Chondrocyte (in vitro differentiated cells): ENCODE data around the gene PPHLN1. TPM values are rescaled to one million over a fixed set of nuclear protein-coding genes. Genes with fewer than 3 reads are reported as not detected.

Experiments used
- DNase-seq: peaks from one replicate; pipeline ENCODE4 v3.0.0; 2021; ENCODE audit warnings: mixed read lengths, low spot score
- H3K27ac Mint-ChIP-seq: one replicate; pipeline ENCODE4 v1.8.0; 2021; ENCODE audit warnings: mild to moderate bottlenecking, moderate library complexity, mixed read lengths; ENCODE audit not compliant: unreplicated experiment
- H3K27me3 Mint-ChIP-seq: 2 replicates; pipeline ENCODE4 v1.8.0; 2021; ENCODE audit warnings: low read depth, mixed read lengths
- H3K36me3 Mint-ChIP-seq: 2 replicates; pipeline ENCODE4 v1.8.0; 2021; ENCODE audit warnings: low read depth, mixed read lengths
- H3K4me1 Mint-ChIP-seq: 2 replicates; pipeline ENCODE4 v1.8.0; 2021; ENCODE audit warnings: low read depth, mild to moderate bottlenecking, mixed read lengths
- H3K4me3 Mint-ChIP-seq: one replicate; pipeline ENCODE4 v1.8.0; 2021; ENCODE audit warnings: mild to moderate bottlenecking, moderate library complexity, mixed read lengths; ENCODE audit not compliant: unreplicated experiment
- H3K9me3 Mint-ChIP-seq: 2 replicates; pipeline ENCODE4 v1.8.0; 2021; ENCODE audit warnings: low read depth, mixed read lengths
- total RNA-seq: library from RNA; stranded (reverse); gene quantifications from 3 replicates; pipeline ENCODE4 v1.2.1, GENCODE V29; 2021
- TF ChIP-seq, protein P1 (sequence below): fragments of 200-600 bp; sonication (generic); IDR thresholded peaks from 2 replicates; pipeline ENCODE4 v1.5.0; 2021; ENCODE audit warnings: antibody characterized with exemption, mild to moderate bottlenecking, moderate library complexity

PPHLN1 gene
- total RNA-seq, 1 donor from 2014 or later: 49.7 TPM

DNA sequence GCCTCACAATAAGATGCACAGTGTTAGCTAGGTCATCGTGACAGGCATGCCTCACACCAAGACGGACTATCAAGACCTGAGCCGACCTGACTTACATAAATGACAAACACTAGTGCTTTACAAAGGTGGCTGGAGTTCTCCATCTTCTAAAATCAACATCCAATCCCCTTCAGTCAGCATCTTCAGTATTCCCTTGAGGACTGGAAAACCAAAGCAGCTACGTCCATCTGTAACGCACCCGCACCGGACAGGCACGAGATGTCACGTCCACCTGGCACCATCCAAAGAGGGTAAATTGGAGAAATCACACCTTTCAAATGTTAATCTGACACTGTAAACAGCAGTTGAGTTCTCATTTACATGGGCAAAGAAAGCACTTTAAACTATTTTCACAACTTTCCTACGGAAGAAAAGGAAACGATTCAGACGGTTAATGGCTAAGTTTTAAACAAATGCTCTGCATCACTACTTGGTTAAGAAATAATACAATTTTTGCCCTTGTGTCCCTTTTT is 133.4 kb downstream of the PPHLN1 start:
- H3K27me3 Mint-ChIP-seq: no peaks in the 10 kb centered on the region
- DNase-seq: no peak
- no peak overlapping the region for H3K27ac Mint-ChIP-seq
- TF ChIP-seq, protein P1, sequence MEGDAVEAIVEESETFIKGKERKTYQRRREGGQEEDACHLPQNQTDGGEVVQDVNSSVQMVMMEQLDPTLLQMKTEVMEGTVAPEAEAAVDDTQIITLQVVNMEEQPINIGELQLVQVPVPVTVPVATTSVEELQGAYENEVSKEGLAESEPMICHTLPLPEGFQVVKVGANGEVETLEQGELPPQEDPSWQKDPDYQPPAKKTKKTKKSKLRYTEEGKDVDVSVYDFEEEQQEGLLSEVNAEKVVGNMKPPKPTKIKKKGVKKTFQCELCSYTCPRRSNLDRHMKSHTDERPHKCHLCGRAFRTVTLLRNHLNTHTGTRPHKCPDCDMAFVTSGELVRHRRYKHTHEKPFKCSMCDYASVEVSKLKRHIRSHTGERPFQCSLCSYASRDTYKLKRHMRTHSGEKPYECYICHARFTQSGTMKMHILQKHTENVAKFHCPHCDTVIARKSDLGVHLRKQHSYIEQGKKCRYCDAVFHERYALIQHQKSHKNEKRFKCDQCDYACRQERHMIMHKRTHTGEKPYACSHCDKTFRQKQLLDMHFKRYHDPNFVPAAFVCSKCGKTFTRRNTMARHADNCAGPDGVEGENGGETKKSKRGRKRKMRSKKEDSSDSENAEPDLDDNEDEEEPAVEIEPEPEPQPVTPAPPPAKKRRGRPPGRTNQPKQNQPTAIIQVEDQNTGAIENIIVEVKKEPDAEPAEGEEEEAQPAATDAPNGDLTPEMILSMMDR: no peak
- no peaks in the 10 kb centered on the region for H3K9me3 Mint-ChIP-seq
- H3K36me3 Mint-ChIP-seq: peaks cover 43% of the 10 kb centered on the region
- no peak overlapping the region for H3K4me3 Mint-ChIP-seq
- H3K4me1 Mint-ChIP-seq: peaks cover 5% of the 10 kb centered on the region

DNA sequence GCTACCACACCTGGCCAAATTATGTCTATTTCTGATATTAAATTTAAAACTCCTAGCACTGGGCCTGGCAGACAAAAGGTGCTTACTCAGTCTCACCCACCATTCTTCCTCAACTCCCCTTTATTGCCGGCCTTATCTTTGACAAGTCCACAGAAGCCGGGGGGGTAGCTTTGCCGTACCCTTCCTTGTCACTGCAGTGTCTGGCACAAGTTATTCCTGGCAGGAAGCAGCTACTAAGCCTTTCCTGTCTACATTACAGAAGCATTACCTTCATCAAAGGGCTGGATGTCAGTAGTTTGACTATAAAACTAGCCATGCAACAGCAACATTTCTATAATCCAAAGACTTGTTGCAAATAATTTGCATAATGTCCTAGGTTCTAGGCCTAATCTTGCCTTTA is 136.5 kb downstream of the PPHLN1 start:
- Mint-ChIP-seq H3K27ac (no peak overlapping the region), H3K36me3 (peaks cover 59% of the 10 kb centered on the region), H3K4me3 (no peak overlapping the region)

DNA sequence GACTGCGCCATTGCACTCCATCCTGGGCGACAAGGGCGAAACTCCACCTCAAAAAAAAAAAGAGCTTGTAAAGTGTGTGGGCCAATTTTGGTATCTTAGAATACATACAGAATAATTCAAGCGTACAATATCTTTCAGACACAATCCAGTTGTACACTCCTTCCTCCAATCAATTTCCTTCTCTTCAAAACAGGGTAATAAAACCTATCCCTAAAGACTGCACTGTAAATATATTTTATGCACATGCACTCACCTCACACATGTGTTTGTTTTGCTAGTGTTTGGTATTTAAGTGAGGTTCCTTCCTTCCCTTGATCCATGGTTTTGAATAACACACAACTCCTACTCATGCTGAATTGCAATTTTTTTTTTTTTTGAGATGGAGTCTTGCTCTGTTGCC is 137.7 kb downstream of the PPHLN1 start:
- H3K4me3 Mint-ChIP-seq: no peak overlapping the region
- no peaks in the 10 kb centered on the region for H3K27me3 Mint-ChIP-seq
- no peaks in the 10 kb centered on the region for H3K9me3 Mint-ChIP-seq
- no peak for DNase-seq
- peaks cover 6% of the 10 kb centered on the region for H3K4me1 Mint-ChIP-seq
- no peak overlapping the region for H3K27ac Mint-ChIP-seq
- peaks cover 50% of the 10 kb centered on the region for H3K36me3 Mint-ChIP-seq
- TF ChIP-seq, protein P1: no peak

More for the DNA sequence above, 136.5 kb downstream of the PPHLN1 start:
- no peak for DNase-seq
- H3K27me3 Mint-ChIP-seq: no peaks in the 10 kb centered on the region
- H3K4me1 Mint-ChIP-seq: peaks cover 4% of the 10 kb centered on the region
- TF ChIP-seq, protein P1: no peak
- no peaks in the 10 kb centered on the region for H3K9me3 Mint-ChIP-seq

DNA sequence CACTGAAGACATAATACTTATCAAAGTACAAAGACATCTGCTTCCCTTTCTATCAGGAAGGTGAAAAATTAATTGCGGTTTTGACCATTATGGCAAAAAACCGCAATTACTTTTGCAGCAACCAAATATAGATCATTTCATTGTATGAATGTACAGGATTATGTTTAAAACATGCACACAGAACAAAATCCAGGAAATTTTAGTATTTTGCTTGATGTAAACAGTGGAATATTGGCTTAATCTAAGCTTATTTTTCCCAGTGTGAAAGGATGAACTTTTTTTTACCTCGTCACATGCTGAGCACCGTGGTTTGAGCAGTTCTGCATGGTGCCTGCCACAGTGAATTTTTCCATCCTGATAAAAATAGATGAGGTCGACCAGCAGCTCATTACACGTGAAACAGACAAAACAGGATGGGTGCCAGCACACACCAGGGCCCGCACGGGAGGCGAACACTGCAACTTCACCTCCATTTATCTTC is 142.4 kb downstream of the PPHLN1 start:
- Mint-ChIP-seq H3K9me3 (no peaks in the 10 kb centered on the region), H3K4me3 (no peak overlapping the region), H3K27me3 (no peaks in the 10 kb centered on the region), H3K4me1 (peaks cover 50% of the 10 kb centered on the region), H3K36me3 (peaks cover 37% of the 10 kb centered on the region), H3K27ac (peak overlapping the region; percentile 78)
- TF ChIP-seq, protein P1: no peak
- DNase-seq: no peak

DNA sequence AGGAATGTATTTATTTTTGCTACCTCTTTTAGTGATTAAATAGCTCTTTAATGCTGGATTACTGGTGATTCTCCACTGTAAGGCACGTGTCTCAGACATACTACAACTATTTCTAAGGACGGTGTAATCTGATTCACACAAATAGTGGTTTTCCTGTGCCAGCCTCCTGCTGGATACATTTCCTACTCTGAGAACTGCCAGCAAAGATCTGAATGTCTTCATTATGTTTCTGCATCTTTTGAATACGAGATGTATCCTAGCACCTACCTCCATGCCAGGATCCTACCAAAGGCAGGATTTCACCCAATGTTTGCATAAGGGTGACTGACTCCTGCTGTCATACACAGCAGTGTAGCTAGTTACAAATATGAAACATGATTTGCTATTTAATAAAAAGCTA is 143.0 kb downstream of the PPHLN1 start:
- Mint-ChIP-seq H3K36me3 (peaks cover 33% of the 10 kb centered on the region), H3K4me1 (peaks cover 56% of the 10 kb centered on the region), H3K4me3 (no peak overlapping the region), H3K27ac (peak overlapping the region; percentile 78), H3K9me3 (no peaks in the 10 kb centered on the region), H3K27me3 (no peaks in the 10 kb centered on the region)
- no peak for DNase-seq
- TF ChIP-seq, protein P1: peak; percentile 24
